GM19467 (cell line): ENCODE results near the gene HMGXB3.
"Not testable (repeated sequence)": the region's sequence is repeated elsewhere in the genome, so short reads cannot be mapped to it uniquely, and the experiment has no call there.

ENCODE experiments used
- ATAC-seq: cut with Tn5 transposase; IDR thresholded peaks from one replicate; pipeline ENCODE4 v1.9.1; 2021; ENCODE audit warnings: mild to moderate bottlenecking, moderate library complexity; ENCODE audit not compliant: unreplicated experiment

HMGXB3 gene

GRCh38 chr5:150050172-150050811 is 49.8 kb downstream of the HMGXB3 start:
- not testable (repeated sequence) for ATAC-seq

GRCh38 chr5:150051657-150052195 is 51.2 kb downstream of the HMGXB3 start:
- no peak for ATAC-seq

- no peak for ATAC-seq
Observed at GRCh38 chr5:150052226-150052955, 51.9 kb downstream of the HMGXB3 start.

GRCh38 chr5:150052956-150053712 is 52.6 kb downstream of the HMGXB3 start:
- no peak for ATAC-seq

- no peak for ATAC-seq
Observed at GRCh38 chr5:150053713-150054392, 53.3 kb downstream of the HMGXB3 start.

GRCh38 chr5:150054569-150054968 is 54.0 kb downstream of the HMGXB3 start:
- ATAC-seq = no peak

GRCh38 chr5:150055326-150056074 is 55.0 kb downstream of the HMGXB3 start:
- ATAC-seq = no peak

- no peak for ATAC-seq
Observed at GRCh38 chr5:150056075-150056443, 55.5 kb downstream of the HMGXB3 start.

GRCh38 chr5:150057052-150057451 is 56.5 kb downstream of the HMGXB3 start:
- no peak for ATAC-seq

- no peak for ATAC-seq
Observed at GRCh38 chr5:150057511-150057910, 57.0 kb downstream of the HMGXB3 start.

GRCh38 chr5:150057996-150058395 is 57.5 kb downstream of the HMGXB3 start:
- ATAC-seq = no peak

GRCh38 chr5:150058480-150059126 is 58.1 kb downstream of the HMGXB3 start:
- ATAC-seq = no peak

GRCh38 chr5:150059623-150060022 is 59.1 kb downstream of the HMGXB3 start:
- ATAC-seq = no peak

- no peak for ATAC-seq
Observed at GRCh38 chr5:150060471-150060870, 59.9 kb downstream of the HMGXB3 start.

- ATAC-seq = no peak
Observed at GRCh38 chr5:150061538-150061995, 61.0 kb downstream of the HMGXB3 start.

- no peak for ATAC-seq
Observed at GRCh38 chr5:150062216-150062922, 61.8 kb downstream of the HMGXB3 start.

- no peak for ATAC-seq
Observed at GRCh38 chr5:150063638-150064037, 63.1 kb downstream of the HMGXB3 start.

- ATAC-seq = no peak
Observed at GRCh38 chr5:150064681-150065220, 64.2 kb downstream of the HMGXB3 start.

GRCh38 chr5:150065346-150065745 is 64.8 kb downstream of the HMGXB3 start:
- ATAC-seq = no peak
